HCT116 (cell line): ENCODE measurements around the gene IL6ST. TPM values are rescaled to one million over a fixed set of nuclear protein-coding genes. Genes with fewer than 3 reads are reported as not detected.

Source experiments
- ATAC-seq: fragments of 200-7000 bp; cut with Tn5 transposase; 2 replicates; pipeline ENCODE4 v1.9.1; 2020; ENCODE audit warnings: mild to moderate bottlenecking, moderate library complexity
- BruUV-seq: library from RNA; stranded (reverse); fragments of 400-500 nt; replicated peaks from 2 replicates; lab custom pipeline; 2021; lab: Mats Ljungman, UMichigan
- CTCF ChIA-PET: fragments of 300-600 bp; sonication (Branson Sonifier 250); formaldehyde crosslinking; loops from one replicate; lab custom pipeline; 2021; ENCODE audit warnings: antibody characterized with exemption; lab: Charles Lee
- POLR2A ChIA-PET: fragments of 300-600, 350-600 bp; sonication (Branson Sonifier 250); formaldehyde crosslinking; loops from one replicate; lab custom pipeline; 2021; ENCODE audit warnings: antibody characterized with exemption; lab: Charles Lee
- RAD21 ChIA-PET, 2 experiments: fragments of 300-600 bp; sonication (Branson Sonifier 250); formaldehyde crosslinking; loops; one replicate each; lab custom pipeline; 2023; ENCODE audit warnings: low total read pairs in 2 of 2; ENCODE audit not compliant: uncharacterized antibody in 2 of 2, unreplicated experiment in 2 of 2, low non-redundant PET in 1 of 2; lab: Charles Lee
- DNase-seq: peaks from one replicate; pipeline ENCODE4 v3.0.0-alpha.2; 2010; ENCODE audit warnings: low read depth, low spot score
- H2AFZ ChIP-seq: fragments of 200-600 bp; shearing (Covaris generic), sonication (generic); 2 replicates; pipeline ENCODE4 v1.6.1; 2017; ENCODE audit warnings: low read depth, mixed run types, mixed read lengths, antibody characterized with exemption, low read length; ENCODE audit not compliant: poor library complexity, severe bottlenecking
- H3K27ac ChIP-seq: 2 replicates; pipeline ENCODE4 v1.5.1; 2012; ENCODE audit warnings: low read depth, low read length
- H3K27me3 ChIP-seq: fragments of 200-600 bp; sonication (generic); 2 replicates; pipeline ENCODE4 v1.6.1; 2016; ENCODE audit warnings: mixed run types, low read length, mixed read lengths; ENCODE audit not compliant: insufficient read depth
- H3K36me3 ChIP-seq, 2 experiments: fragments of 200-500 bp in 1 of 2; fragments of 200-600 bp in 1 of 2; sonication (Bioruptor generic) in 1 of 2; sonication (generic) in 1 of 2; 2 replicates each; pipeline versions ENCODE4 v1.5.1 to v1.6.1; 2014 to 2016; ENCODE audit warnings: low read length in 2 of 2, inconsistent platforms in 1 of 2, mixed read lengths in 1 of 2, mixed run types in 1 of 2; ENCODE audit not compliant: insufficient read depth in 2 of 2, control insufficient read depth in 1 of 2
- H3K4me1 ChIP-seq, 2 experiments: fragments of 200-600 bp in 1 of 2; sonication (generic) in 1 of 2; 2 replicates each; pipeline versions ENCODE4 v1.5.1 to v1.6.1; 2012 to 2017; ENCODE audit warnings: low read length in 2 of 2, inconsistent platforms in 1 of 2, mild to moderate bottlenecking in 1 of 2, mixed read lengths in 1 of 2, mixed run types in 1 of 2, moderate library complexity in 1 of 2; ENCODE audit not compliant: insufficient read depth in 2 of 2, control insufficient read depth in 1 of 2
- H3K4me2 ChIP-seq: fragments of 200-600 bp; sonication (generic); 2 replicates; pipeline ENCODE4 v1.6.1; 2017; ENCODE audit warnings: mixed run types, low read length, mixed read lengths
- H3K4me3 ChIP-seq, 2 experiments: fragments of 200-600 bp in 1 of 2; sonication (generic) in 1 of 2; replicated peaks in 1 of 2; 2 replicates each; pipeline ENCODE4 v1.5.1; 2011 to 2016; ENCODE audit warnings: low read length in 2 of 2, control low read depth in 1 of 2, low read depth in 1 of 2, mild to moderate bottlenecking in 1 of 2, mixed read lengths in 1 of 2, mixed run types in 1 of 2
- H3K79me2 ChIP-seq: fragments of 200-600 bp; sonication (generic); 2 replicates; pipeline ENCODE4 v1.6.1; 2017; ENCODE audit warnings: mild to moderate bottlenecking, mixed run types, low read length, moderate library complexity, mixed read lengths; ENCODE audit not compliant: insufficient read depth
- H3K9ac ChIP-seq: fragments of 200-600 bp; sonication (generic); 2 replicates; pipeline ENCODE4 v1.6.1; 2016; ENCODE audit warnings: low read length, mixed read lengths
- H3K9me2 ChIP-seq: fragments of 200-600 bp; sonication (generic), shearing (Covaris generic); 2 replicates; pipeline ENCODE4 v1.6.1; 2017; ENCODE audit warnings: mixed run types, mild to moderate bottlenecking, moderate library complexity; ENCODE audit not compliant: insufficient read depth
- H3K9me3 ChIP-seq, 2 experiments: fragments of 200-500 bp in 1 of 2; fragments of 200-600 bp in 1 of 2; sonication (Bioruptor generic) in 1 of 2; sonication (generic) in 1 of 2; 2 replicates each; pipeline ENCODE4 v1.6.1; 2014 to 2017; ENCODE audit warnings: low read length in 2 of 2, mixed read lengths in 2 of 2, inconsistent platforms in 1 of 2, low read depth in 1 of 2, mild to moderate bottlenecking in 1 of 2, mixed run types in 1 of 2, moderate library complexity in 1 of 2; ENCODE audit not compliant: control insufficient read depth in 1 of 2, insufficient read depth in 1 of 2
- H4K20me1 ChIP-seq: fragments of 200-600 bp; sonication (generic), shearing (Covaris generic); 2 replicates; pipeline ENCODE4 v1.6.1; 2017; ENCODE audit warnings: mixed run types, mild to moderate bottlenecking, moderate library complexity; ENCODE audit not compliant: insufficient read depth
- CEBPB ChIP-seq: IDR thresholded peaks from 2 replicates; pipeline ENCODE4 v1.6.1; 2012; ENCODE audit warnings: low read depth
- CTCF ChIP-seq, 3 experiments: fragments of 200-600 bp in 1 of 3; sonication (generic) in 1 of 3; IDR thresholded peaks in 2 of 3; conservative IDR thresholded peaks in 1 of 3; 2 replicates each; pipeline ENCODE4 v1.5.1; 2012 to 2017; ENCODE audit warnings: low read depth in 2 of 3, low read length in 2 of 3, antibody characterized with exemption in 1 of 3, borderline replicate concordance in 1 of 3, control low read depth in 1 of 3, mild to moderate bottlenecking in 1 of 3, mixed read lengths in 1 of 3, mixed run types in 1 of 3, moderate library complexity in 1 of 3; ENCODE audit not compliant: insufficient read depth in 1 of 3
- FOSL1 ChIP-seq: IDR thresholded peaks from 2 replicates; pipeline ENCODE4 v1.6.1; 2012; ENCODE audit warnings: low read depth
- JUND ChIP-seq: IDR thresholded peaks from 2 replicates; pipeline ENCODE4 v1.6.1; 2012
- POLR2A ChIP-seq: IDR thresholded peaks from 2 replicates; pipeline ENCODE4 v1.7.0; 2011; ENCODE audit warnings: borderline replicate concordance; ENCODE audit not compliant: insufficient read depth, insufficient read length; ENCODE audit errors: extremely low read depth
- RAD21 ChIP-seq: IDR thresholded peaks from 2 replicates; pipeline ENCODE4 v1.6.1; 2012; ENCODE audit warnings: low read depth, mild to moderate bottlenecking
- SIN3A ChIP-seq: IDR thresholded peaks from 2 replicates; pipeline ENCODE4 v1.6.1; 2012; ENCODE audit warnings: low read depth
- SP1 ChIP-seq: IDR thresholded peaks from 2 replicates; pipeline ENCODE4 v1.6.1; 2012; ENCODE audit warnings: low read depth
- SRF ChIP-seq: IDR thresholded peaks from 2 replicates; pipeline ENCODE4 v1.6.1; 2012; ENCODE audit warnings: low read depth
- ZFX ChIP-seq: fragments of 450-650 bp; IDR thresholded peaks from 2 replicates; pipeline ENCODE4 v1.6.1; 2017
- ZNF274 ChIP-seq: fragments of 200-500 bp; sonication (Bioruptor generic); IDR thresholded peaks from 2 replicates; pipeline ENCODE4 v1.6.1; 2014; ENCODE audit warnings: mild to moderate bottlenecking, low read depth, low read length, inconsistent platforms
- intact Hi-C: fragments of 100-400 bp; cut with micrococcal nuclease; formaldehyde crosslinking; loops from 2 replicates; pipeline ENCODE4 v1.10.0; 2022
- total RNA-seq: library from RNA; stranded (reverse); gene quantifications from one replicate; pipeline ENCODE4 v1.2.1, GENCODE V29; 2021; ENCODE audit not compliant: unreplicated experiment

IL6ST gene
- total RNA-seq, 1 experiment from 2014 or later: 26.5 TPM

GRCh38 chr5:55900776-55901175 lies 94.0 kb downstream of the IL6ST start (continued):
- TF ChIP-seq CTCF (IDR thresholded peaks at IDR 0.05 in 2 of 3, conservative IDR thresholded peaks at IDR 0.05 in 1 of 3; ENCODE audit: borderline replicate concordance in 1 of 3, insufficient read depth in 1 of 3, low read depth in 2 of 3, low read length in 2 of 3) (no peak), FOSL1 (no peak), ZNF274 (no peak), ZFX (no peak), SIN3A (no peak)

GRCh38 chr5:55900068-55900467 lies 94.7 kb downstream of the IL6ST start:
- ChIA-PET RAD21 (no interaction called here), POLR2A (no interaction called here), CTCF (no interaction called here)
- TF ChIP-seq SIN3A: no peak
- TF ChIP-seq POLR2A: no peak
- no peak for TF ChIP-seq RAD21
- TF ChIP-seq SP1: no peak
- TF ChIP-seq JUND: no peak
- TF ChIP-seq SRF: no peak
- TF ChIP-seq CEBPB: no peak
- TF ChIP-seq FOSL1: no peak
- no peak for TF ChIP-seq ZNF274
- no TSS peak for BruUV-seq
- Histone ChIP-seq H3K27me3 (no peaks in the 10 kb centered on the region), H3K9me3 (no peaks in the 10 kb centered on the region), H2AFZ (no peak overlapping the region), H3K79me2 (no peaks in the 10 kb centered on the region), H3K9me2 (no peaks in the 10 kb centered on the region), H3K27ac (no peak overlapping the region), H3K4me3 (no peak overlapping the region), H3K36me3 (no peaks in the 10 kb centered on the region), H4K20me1 (no peaks in the 10 kb centered on the region), H3K4me1 (peaks cover 0 to 16% of the 10 kb centered on the region in 2 experiments; a peak in 2 of 4 replicates), H3K4me2 (no peak overlapping the region), H3K9ac (no peak overlapping the region)
- intact Hi-C loops: no loop called here
- no peak for ATAC-seq
- no peak for DNase-seq
